ENCODE measurements around the gene UBE4A.

The UBE4A gene

GRCh38 chr11:118342503-118343161 lies 16.8 kb upstream of the UBE4A start, which contains the start of gene CD3D:
Gene CD3D, minus strand, starts transcription at chr11:118342705. Its CDS starts 98 bp downstream, at chr11:118342607.
- DNase-seq: peak; percentile 53 to 80

GRCh38 chr11:118343248-118343647 lies 16.2 kb upstream of the UBE4A start:
- peak in 1 of 2 experiments; percentile 23 for DNase-seq

GRCh38 chr11:118343981-118344515 lies 15.4 kb upstream of the UBE4A start, which contains the start of gene CD3G:
Gene CD3G, plus strand, starts transcription at chr11:118344344. Its CDS starts 80 bp downstream, at chr11:118344424.
- peak; percentile 60 to 68 for DNase-seq

- no peak for DNase-seq
Measured at GRCh38 chr11:118349475-118349874, 9.9 kb upstream of the UBE4A start.

- no peak for DNase-seq
Measured at GRCh38 chr11:118353084-118353710, 6.2 kb upstream of the UBE4A start.

- DNase-seq: no peak
Measured at GRCh38 chr11:118358071-118358470, 1.3 kb upstream of the UBE4A start.

GRCh38 chr11:118364956-118365615 lies 5.7 kb downstream of the UBE4A start:
- no peak for DNase-seq

- DNase-seq: no peak
Measured at GRCh38 chr11:118366287-118366686, 6.9 kb downstream of the UBE4A start.

GRCh38 chr11:118370774-118371173 lies 11.4 kb downstream of the UBE4A start:
- DNase-seq: no peak

- DNase-seq: no peak
Measured at GRCh38 chr11:118373263-118373662, 13.9 kb downstream of the UBE4A start.

- no peak for DNase-seq
Measured at GRCh38 chr11:118373871-118374270, 14.5 kb downstream of the UBE4A start.

GRCh38 chr11:118374729-118375128 lies 15.3 kb downstream of the UBE4A start:
- DNase-seq: no peak

GRCh38 chr11:118375978-118376377 lies 16.6 kb downstream of the UBE4A start:
- no peak for DNase-seq

- no peak for DNase-seq
Measured at GRCh38 chr11:118379497-118379896, 20.1 kb downstream of the UBE4A start.

- no peak for DNase-seq
Measured at GRCh38 chr11:118380571-118380970, 21.2 kb downstream of the UBE4A start.

GRCh38 chr11:118382954-118383353 lies 23.6 kb downstream of the UBE4A start:
- no peak for DNase-seq

GRCh38 chr11:118383657-118384056 lies 24.3 kb downstream of the UBE4A start:
- DNase-seq: no peak

- no peak for DNase-seq
Measured at GRCh38 chr11:118396097-118396501, 36.7 kb downstream of the UBE4A start.

- no peak for DNase-seq
Measured at GRCh38 chr11:118397448-118397847, 38.0 kb downstream of the UBE4A start.

GRCh38 chr11:118398791-118399559 lies 39.6 kb downstream of the UBE4A start:
- peak; percentile 10 to 54 for DNase-seq

GRCh38 chr11:118401151-118401879 lies 41.9 kb downstream of the UBE4A start, which contains the start of gene ATP5MG:
Gene ATP5MG, plus strand, starts transcription at chr11:118401606. Its CDS starts 60 bp downstream, at chr11:118401666.
- peak; percentile 86 to 90 for DNase-seq
